HG03520 (cell line): Measurements from ENCODE around the gene CCL20.

ENCODE experiments used
- ATAC-seq: cut with Tn5 transposase; IDR thresholded peaks from one replicate; pipeline ENCODE4 v1.9.1; 2021; ENCODE audit warnings: mild to moderate bottlenecking, moderate library complexity; ENCODE audit not compliant: unreplicated experiment

Gene CCL20

GRCh38 chr2:227799202-227799601 lies 14.4 kb upstream of the CCL20 start:
- no peak for ATAC-seq

- ATAC-seq: no peak
Measured at GRCh38 chr2:227802882-227803281, 10.8 kb upstream of the CCL20 start.

- no peak for ATAC-seq
Measured at GRCh38 chr2:227804975-227805374, 8.7 kb upstream of the CCL20 start.

GRCh38 chr2:227805578-227805977 lies 8.1 kb upstream of the CCL20 start:
- no peak for ATAC-seq

- ATAC-seq: no peak
Measured at GRCh38 chr2:227808936-227809335, 4.7 kb upstream of the CCL20 start.

- no peak for ATAC-seq
Measured at GRCh38 chr2:227812001-227812400, 1.6 kb upstream of the CCL20 start.

GRCh38 chr2:227813229-227813561 lies 447 bp upstream of the CCL20 start:
- no peak for ATAC-seq

- ATAC-seq: no peak
Measured at GRCh38 chr2:227815066-227815465, 1.4 kb downstream of the CCL20 start.

GRCh38 chr2:227816507-227817294 lies 3.1 kb downstream of the CCL20 start:
- no peak for ATAC-seq

GRCh38 chr2:227817336-227817735 lies 3.7 kb downstream of the CCL20 start:
- ATAC-seq: no peak

- ATAC-seq: peak; percentile 41
Measured at GRCh38 chr2:227817850-227818674, 4.4 kb downstream of the CCL20 start.

- ATAC-seq: no peak
Measured at GRCh38 chr2:227818675-227819397, 5.2 kb downstream of the CCL20 start.

- no peak for ATAC-seq
Measured at GRCh38 chr2:227819398-227819697, 5.7 kb downstream of the CCL20 start.

- no peak for ATAC-seq
Measured at GRCh38 chr2:227821043-227821942, 7.7 kb downstream of the CCL20 start.

GRCh38 chr2:227822416-227823003 lies 8.9 kb downstream of the CCL20 start:
- no peak for ATAC-seq

- no peak for ATAC-seq
Measured at GRCh38 chr2:227823922-227824321, 10.3 kb downstream of the CCL20 start.

GRCh38 chr2:227824711-227825110 lies 11.1 kb downstream of the CCL20 start:
- ATAC-seq: no peak

GRCh38 chr2:227826019-227826521 lies 12.4 kb downstream of the CCL20 start:
- ATAC-seq: no peak

GRCh38 chr2:227826563-227826962 lies 12.9 kb downstream of the CCL20 start:
- no peak for ATAC-seq

- no peak for ATAC-seq
Measured at GRCh38 chr2:227827143-227827542, 13.5 kb downstream of the CCL20 start.
